Stimulated activated naive CD8-positive, alpha-beta T cell treated with anti-CD3 and anti-CD28 coated beads, Interleukin-15, Interleukin-2, amounts not matched to agents 100 ng/mL and 50 ng/mL, for 24 hours (primary cell): ENCODE data around the gene RIPOR3.
"Not testable (repeated sequence)": the region's sequence is repeated elsewhere in the genome, so short reads cannot be mapped to it uniquely, and the experiment has no call there.

ENCODE experiments used
- H3K27ac Mint-ChIP-seq: one replicate; pipeline ENCODE4 v1.8.0; 2021; ENCODE audit warnings: mild to moderate bottlenecking, mixed read lengths
- H3K27me3 Mint-ChIP-seq: one replicate; pipeline ENCODE4 v1.8.0; 2021; ENCODE audit warnings: mixed read lengths
- H3K36me3 Mint-ChIP-seq: one replicate; pipeline ENCODE4 v1.8.0; 2021; ENCODE audit warnings: low read depth, mixed read lengths
- H3K4me1 Mint-ChIP-seq: one replicate; pipeline ENCODE4 v1.8.0; 2021; ENCODE audit warnings: low read depth, mixed read lengths
- H3K4me3 Mint-ChIP-seq: one replicate; pipeline ENCODE4 v1.8.0; 2021; ENCODE audit warnings: mild to moderate bottlenecking, mixed read lengths
- H3K9me3 Mint-ChIP-seq: one replicate; pipeline ENCODE4 v1.8.0; 2021; ENCODE audit warnings: mixed read lengths

RIPOR3 gene

GRCh38 chr20:50646483-50646996 is 44.8 kb downstream of the RIPOR3 start:
- H3K36me3 Mint-ChIP-seq: no peaks in the 10 kb centered on the region
- no peaks in the 10 kb centered on the region for H3K4me1 Mint-ChIP-seq

GRCh38 chr20:50645253-50646068 is 45.9 kb downstream of the RIPOR3 start:
- Mint-ChIP-seq H3K27me3 (no peaks in the 10 kb centered on the region), H3K36me3 (no peaks in the 10 kb centered on the region), H3K4me1 (no peaks in the 10 kb centered on the region), H3K4me3 (no peak overlapping the region), H3K27ac (no peak overlapping the region), H3K9me3 (no peaks in the 10 kb centered on the region)

More at GRCh38 chr20:50646483-50646996, 44.8 kb downstream of the RIPOR3 start:
- Mint-ChIP-seq H3K27me3 (no peaks in the 10 kb centered on the region), H3K9me3 (no peaks in the 10 kb centered on the region), H3K4me3 (no peak overlapping the region), H3K27ac (no peak overlapping the region)

GRCh38 chr20:50642288-50642803 is 49.0 kb downstream of the RIPOR3 start:
- Mint-ChIP-seq H3K27me3 (no peaks in the 10 kb centered on the region), H3K4me3 (no peak overlapping the region), H3K9me3 (no peaks in the 10 kb centered on the region), H3K4me1 (no peaks in the 10 kb centered on the region), H3K36me3 (no peaks in the 10 kb centered on the region), H3K27ac (no peak overlapping the region)

GRCh38 chr20:50641625-50642287 is 49.6 kb downstream of the RIPOR3 start:
- not testable (repeated sequence) for H3K36me3 Mint-ChIP-seq, H3K4me1 Mint-ChIP-seq, H3K27ac Mint-ChIP-seq, H3K27me3 Mint-ChIP-seq, H3K4me3 Mint-ChIP-seq, H3K9me3 Mint-ChIP-seq

DNA sequence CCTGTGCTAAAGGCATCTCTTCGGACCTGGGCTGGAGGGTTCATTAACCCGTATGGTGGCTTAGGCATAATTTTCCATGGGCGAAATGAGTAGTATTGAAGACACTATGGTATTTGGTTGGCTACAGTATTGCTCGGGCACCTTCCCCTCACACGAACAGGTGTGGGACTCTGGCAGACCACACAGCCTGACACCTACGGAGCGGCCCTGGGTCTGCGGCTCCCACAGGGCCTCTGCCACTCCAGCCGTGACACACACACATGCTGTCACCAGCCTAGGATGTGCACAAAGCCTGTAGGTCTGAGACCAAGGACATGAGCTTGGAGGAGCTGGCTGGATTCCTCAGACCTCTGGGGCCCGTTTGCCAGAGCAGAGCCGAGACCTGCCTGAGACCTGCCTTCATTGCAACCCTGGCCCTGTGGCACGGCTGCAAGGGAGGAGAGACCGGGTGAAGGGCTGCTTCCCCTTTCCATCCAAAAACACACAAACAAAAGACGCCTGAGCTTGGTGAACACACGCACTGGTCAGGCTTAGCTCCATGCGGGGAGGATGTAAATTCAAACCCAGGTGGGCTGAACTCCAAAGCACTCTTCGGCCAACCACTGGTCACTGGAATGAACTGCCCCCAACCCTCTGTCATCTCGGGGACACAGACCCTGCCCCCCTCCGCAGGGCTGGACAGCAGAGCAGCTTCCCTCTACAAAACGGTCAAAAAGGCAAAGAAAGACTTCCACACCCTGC is 51.2 kb downstream of the RIPOR3 start:
- H3K27ac Mint-ChIP-seq, H3K4me3 Mint-ChIP-seq, H3K9me3 Mint-ChIP-seq, H3K4me1 Mint-ChIP-seq, H3K36me3 Mint-ChIP-seq, H3K27me3 Mint-ChIP-seq: not testable (repeated sequence)

DNA sequence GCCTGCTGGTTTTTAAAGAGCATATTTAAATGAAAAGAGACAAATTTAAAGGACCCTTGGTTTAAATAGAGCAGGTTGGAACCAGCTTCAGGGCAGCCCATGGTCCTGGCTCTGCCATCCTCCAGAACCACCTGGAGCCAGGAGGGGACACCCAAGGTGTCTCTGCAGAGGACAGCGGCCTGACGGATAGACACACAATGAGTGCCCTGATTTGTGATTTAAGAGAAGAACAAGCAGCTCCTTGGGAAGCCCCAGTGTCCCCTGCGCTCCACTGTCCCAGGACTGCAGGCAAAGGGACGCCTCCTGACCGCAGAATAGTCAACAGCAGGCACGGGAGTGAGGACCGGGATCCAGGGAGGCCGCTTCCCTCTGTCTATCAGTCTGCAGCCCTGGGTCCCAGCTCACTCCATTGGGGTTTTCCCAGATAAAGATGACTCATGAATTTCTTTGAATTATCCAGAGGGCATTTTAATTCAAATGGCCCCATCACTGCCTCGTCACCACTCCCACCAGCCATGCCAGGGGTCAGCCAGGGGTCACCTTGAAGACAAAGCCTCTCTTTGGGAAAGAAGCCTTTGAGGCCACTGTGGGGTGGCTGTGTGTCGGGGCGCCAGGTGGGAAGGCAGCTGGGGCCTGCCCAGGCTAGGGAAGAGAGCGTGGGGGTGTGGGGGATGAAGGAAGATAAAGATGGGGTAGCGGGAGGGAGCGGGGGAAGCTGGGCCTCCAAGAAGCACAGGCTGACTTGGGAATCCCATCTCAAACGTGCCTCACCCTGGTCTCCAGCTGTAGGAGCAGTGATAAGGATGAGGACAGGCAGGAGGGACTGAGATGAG is 53.1 kb downstream of the RIPOR3 start:
- H3K36me3 Mint-ChIP-seq, H3K4me3 Mint-ChIP-seq, H3K27me3 Mint-ChIP-seq, H3K9me3 Mint-ChIP-seq, H3K27ac Mint-ChIP-seq, H3K4me1 Mint-ChIP-seq: not testable (repeated sequence)

DNA sequence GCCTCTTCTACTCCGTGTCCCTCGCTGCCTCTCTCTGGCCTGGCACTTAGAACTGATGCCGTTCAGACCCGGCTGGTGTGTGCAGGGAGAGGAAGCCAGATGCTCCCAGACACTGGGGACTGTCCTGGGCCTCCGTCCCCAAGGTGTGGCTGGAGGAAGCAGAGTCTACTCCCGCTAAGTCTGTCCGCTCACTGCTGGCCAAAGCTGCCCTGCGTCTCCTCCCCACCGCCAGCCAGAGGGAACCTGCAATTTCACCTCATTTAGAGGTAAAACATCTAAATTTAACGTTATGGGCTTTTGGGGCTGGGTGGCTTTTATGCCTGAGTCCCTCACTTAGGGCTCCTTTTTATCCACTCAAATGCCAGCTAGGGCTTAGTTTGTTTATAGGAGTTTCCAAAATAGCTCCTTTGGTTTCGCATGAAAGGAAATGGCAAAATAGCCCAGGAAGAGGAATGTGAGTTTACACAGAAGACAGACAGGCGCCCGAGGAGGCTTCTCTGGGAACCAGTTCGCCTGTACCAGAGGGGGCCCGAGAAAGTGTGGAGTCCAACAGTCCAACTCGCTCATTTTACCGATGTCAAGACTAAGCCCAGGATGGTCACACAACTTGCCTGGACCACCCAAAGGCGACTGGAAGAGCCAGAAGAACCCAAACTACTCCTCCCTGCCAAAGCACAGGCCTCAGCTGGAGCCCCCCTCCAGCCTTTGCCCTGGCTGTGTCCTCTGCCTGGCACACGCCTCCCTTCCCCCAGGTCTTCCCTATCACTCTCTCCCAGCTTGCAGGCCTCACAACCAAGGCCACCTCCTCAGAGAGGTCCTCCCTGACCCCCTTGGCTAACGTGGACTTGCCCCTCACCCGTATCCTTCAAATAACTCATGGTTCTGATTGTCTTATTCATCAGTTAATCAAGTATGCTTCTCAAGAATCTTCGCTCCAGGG is 54.5 kb downstream of the RIPOR3 start:
- Mint-ChIP-seq H3K9me3 (no peaks in the 10 kb centered on the region), H3K4me1 (no peaks in the 10 kb centered on the region), H3K27ac (no peak overlapping the region), H3K4me3 (no peak overlapping the region), H3K27me3 (no peaks in the 10 kb centered on the region), H3K36me3 (no peaks in the 10 kb centered on the region)

DNA sequence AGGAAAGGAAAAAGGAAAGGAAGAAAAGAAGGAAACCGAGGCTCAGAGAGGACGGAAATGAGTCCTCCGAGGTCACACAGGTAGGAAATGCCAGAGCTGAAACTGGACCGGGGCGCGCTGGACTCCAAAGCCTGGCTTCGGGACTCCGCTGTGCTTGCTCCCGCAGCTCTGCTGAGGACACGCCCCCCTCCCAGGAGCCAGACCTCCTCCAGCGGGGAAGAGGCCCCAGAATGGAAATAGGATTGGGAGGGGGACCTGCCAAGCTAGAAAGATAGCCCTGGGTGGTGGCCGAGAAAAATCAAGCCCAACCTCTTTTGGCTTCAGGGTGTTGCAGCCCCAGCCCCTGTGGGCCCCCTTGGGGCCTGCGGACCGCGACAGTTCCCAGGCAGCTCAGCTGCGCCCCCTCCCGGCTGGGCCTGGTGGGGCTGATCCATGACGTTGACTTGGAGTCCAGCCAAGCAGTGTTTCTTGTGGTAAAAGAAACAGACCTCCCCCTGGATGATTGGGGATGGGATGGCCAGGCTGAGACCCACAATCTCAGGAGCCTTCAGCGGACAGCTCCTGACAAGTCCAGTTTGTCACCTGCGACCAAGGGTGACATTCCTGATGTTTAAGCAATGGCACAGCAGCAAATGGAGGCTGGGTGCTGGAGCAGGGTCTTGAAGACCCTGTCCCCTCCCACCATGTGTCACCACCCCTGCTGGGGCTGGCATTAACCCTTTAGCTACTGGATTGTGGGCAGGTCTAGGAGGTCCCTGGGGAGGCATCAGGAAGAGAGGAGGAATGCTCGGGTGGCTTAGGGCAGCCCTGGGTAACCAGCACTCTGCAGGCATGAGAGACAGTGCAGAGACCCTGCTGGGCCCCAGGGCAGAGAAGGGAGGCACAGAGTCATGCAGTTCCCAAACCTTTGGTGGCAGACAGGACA is 55.4 kb downstream of the RIPOR3 start:
- Mint-ChIP-seq H3K4me1 (no peaks in the 10 kb centered on the region), H3K9me3 (no peaks in the 10 kb centered on the region), H3K27me3 (no peaks in the 10 kb centered on the region), H3K27ac (no peak overlapping the region), H3K4me3 (no peak overlapping the region), H3K36me3 (no peaks in the 10 kb centered on the region)

DNA sequence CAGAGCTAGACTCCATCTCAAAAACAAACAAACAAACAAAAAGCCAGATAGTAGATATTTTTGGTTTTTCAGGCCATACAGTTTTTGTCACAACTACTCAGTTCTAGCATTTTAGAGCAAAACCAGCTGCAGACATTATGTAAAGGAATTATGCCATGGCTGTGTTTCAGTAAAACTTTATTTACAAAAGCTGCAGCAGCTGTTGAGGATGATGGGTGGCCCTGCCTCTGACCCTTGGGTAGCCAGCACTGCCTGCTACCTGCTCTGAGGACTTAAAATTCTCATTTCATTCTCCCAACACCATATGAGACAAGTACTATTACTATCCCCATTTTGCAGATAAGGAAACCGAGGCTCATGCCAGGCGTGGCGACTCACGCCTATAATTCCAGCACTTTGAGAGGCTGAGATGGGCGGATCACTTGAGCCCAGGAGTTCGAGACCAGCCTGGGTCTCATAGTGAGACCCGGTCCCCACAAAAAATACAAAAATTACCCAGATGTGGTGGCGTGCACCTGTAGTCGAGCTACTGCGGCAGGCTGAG is 56.3 kb downstream of the RIPOR3 start:
- H3K27ac Mint-ChIP-seq: no peak overlapping the region
- H3K27me3 Mint-ChIP-seq: no peaks in the 10 kb centered on the region
- H3K4me3 Mint-ChIP-seq: no peak overlapping the region
- no peaks in the 10 kb centered on the region for H3K9me3 Mint-ChIP-seq
- no peaks in the 10 kb centered on the region for H3K36me3 Mint-ChIP-seq
- no peaks in the 10 kb centered on the region for H3K4me1 Mint-ChIP-seq

DNA sequence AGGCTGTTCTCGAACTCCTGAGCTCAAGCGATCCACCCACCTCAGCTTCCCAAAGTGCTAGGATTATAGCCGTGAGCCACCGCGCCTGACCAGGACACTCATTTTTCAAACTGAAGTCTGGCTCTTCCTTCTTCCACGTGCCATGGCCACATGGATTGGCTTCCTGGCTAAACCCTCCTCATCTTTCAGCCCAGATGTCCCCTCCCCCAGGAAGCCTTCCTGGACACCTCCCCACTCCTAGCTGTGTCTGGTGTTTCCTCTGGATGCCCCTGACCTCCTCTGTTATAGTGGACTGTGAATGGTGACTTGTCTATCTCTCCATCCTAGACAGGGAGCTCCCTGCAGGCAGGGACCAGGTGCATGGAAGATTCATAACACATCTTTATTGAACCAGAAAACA is 57.2 kb downstream of the RIPOR3 start:
- Mint-ChIP-seq H3K27ac (no peak overlapping the region), H3K4me3 (no peak overlapping the region), H3K4me1 (no peaks in the 10 kb centered on the region), H3K36me3 (no peaks in the 10 kb centered on the region), H3K9me3 (no peaks in the 10 kb centered on the region), H3K27me3 (no peaks in the 10 kb centered on the region)

DNA sequence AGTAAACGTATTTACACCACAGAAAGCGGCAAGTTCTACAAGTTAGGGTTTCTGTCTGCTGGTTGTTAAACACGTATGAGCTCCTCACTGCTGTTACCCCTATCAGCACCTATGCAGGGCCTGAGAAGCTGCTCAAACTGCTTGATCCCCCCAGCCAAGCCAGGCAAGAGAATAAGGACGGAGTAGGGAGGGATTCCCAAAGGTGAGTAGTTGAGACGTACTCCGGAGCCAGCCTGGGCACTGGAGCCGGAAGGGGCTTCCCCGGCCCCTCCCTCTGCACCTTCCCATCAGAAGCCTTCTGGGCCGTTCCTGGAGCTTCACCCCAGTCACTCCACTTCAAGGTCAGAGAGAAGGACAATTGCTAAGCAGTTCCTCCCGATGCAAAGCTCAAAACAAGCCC is 58.0 kb downstream of the RIPOR3 start:
- H3K36me3 Mint-ChIP-seq: no peaks in the 10 kb centered on the region
- H3K27ac Mint-ChIP-seq: no peak overlapping the region
- H3K4me1 Mint-ChIP-seq: no peaks in the 10 kb centered on the region
- no peaks in the 10 kb centered on the region for H3K27me3 Mint-ChIP-seq
- no peak overlapping the region for H3K4me3 Mint-ChIP-seq
- no peaks in the 10 kb centered on the region for H3K9me3 Mint-ChIP-seq

DNA sequence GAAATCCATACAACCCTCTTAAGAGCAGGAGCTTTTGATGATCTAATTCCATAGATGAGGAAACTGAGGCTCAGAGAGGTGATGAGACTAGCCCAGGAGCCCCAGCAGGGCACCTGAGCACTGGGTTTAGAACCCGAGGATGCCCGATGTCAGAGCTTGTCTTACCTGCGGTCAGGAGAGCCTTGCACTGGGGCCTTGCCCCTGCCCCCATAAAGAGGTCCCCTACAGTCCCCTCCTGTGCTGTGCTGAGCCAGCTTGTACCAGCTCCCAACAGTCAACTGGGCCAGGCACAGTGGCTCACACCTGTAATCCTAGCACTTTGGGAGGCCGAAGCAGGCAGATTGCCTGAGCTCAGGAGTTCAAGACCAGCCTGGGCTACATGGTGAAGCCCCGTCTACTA is 58.6 kb downstream of the RIPOR3 start:
- Mint-ChIP-seq H3K4me3 (no peak overlapping the region), H3K4me1 (no peaks in the 10 kb centered on the region), H3K27me3 (no peaks in the 10 kb centered on the region), H3K36me3 (no peaks in the 10 kb centered on the region), H3K9me3 (no peaks in the 10 kb centered on the region), H3K27ac (no peak overlapping the region)
